ENCODE data around the gene CACNA2D3.

Gene CACNA2D3

GRCh38 chr3:54273791-54274190 is 151.4 kb downstream of the CACNA2D3 start:
- no peak for DNase-seq (ENCODE audit: low read depth, low spot score)

- DNase-seq (ENCODE audit: low read depth, low spot score), result no peak
Observed at GRCh38 chr3:54274607-54275006, 152.3 kb downstream of the CACNA2D3 start.

GRCh38 chr3:54279005-54279583 is 156.7 kb downstream of the CACNA2D3 start:
- DNase-seq (ENCODE audit: low read depth, low spot score), result no peak

- no peak for DNase-seq (ENCODE audit: low read depth, low spot score)
Observed at GRCh38 chr3:54283470-54283869, 161.1 kb downstream of the CACNA2D3 start.

- no peak for DNase-seq (ENCODE audit: low read depth, low spot score)
Observed at GRCh38 chr3:54294214-54294613, 171.9 kb downstream of the CACNA2D3 start.

- no peak for DNase-seq (ENCODE audit: low read depth, low spot score)
Observed at GRCh38 chr3:54296531-54296930, 174.2 kb downstream of the CACNA2D3 start.

- DNase-seq (ENCODE audit: low read depth, low spot score), result no peak
Observed at GRCh38 chr3:54299169-54299935, 177.0 kb downstream of the CACNA2D3 start.

GRCh38 chr3:54303517-54304375 is 181.4 kb downstream of the CACNA2D3 start:
- DNase-seq (ENCODE audit: low read depth, low spot score), result no peak

- DNase-seq (ENCODE audit: low read depth, low spot score), result no peak
Observed at GRCh38 chr3:54304877-54305276, 182.5 kb downstream of the CACNA2D3 start.

GRCh38 chr3:54305409-54306099 is 183.2 kb downstream of the CACNA2D3 start:
- DNase-seq (ENCODE audit: low read depth, low spot score), result no peak

GRCh38 chr3:54307566-54308180 is 185.3 kb downstream of the CACNA2D3 start:
- DNase-seq (ENCODE audit: low read depth, low spot score), result no peak

- no peak for DNase-seq (ENCODE audit: low read depth, low spot score)
Observed at GRCh38 chr3:54309601-54310000, 187.2 kb downstream of the CACNA2D3 start.

- DNase-seq (ENCODE audit: low read depth, low spot score), result no peak
Observed at GRCh38 chr3:54311211-54311747, 188.9 kb downstream of the CACNA2D3 start.

- DNase-seq (ENCODE audit: low read depth, low spot score), result no peak
Observed at GRCh38 chr3:54312156-54312899, 190.0 kb downstream of the CACNA2D3 start.

GRCh38 chr3:54313418-54313817 is 191.1 kb downstream of the CACNA2D3 start:
- DNase-seq (ENCODE audit: low read depth, low spot score), result no peak

GRCh38 chr3:54321520-54321919 is 199.2 kb downstream of the CACNA2D3 start:
- DNase-seq (ENCODE audit: low read depth, low spot score), result no peak

- DNase-seq (ENCODE audit: low read depth, low spot score), result no peak
Observed at GRCh38 chr3:54322354-54322753, 200.0 kb downstream of the CACNA2D3 start.

- no peak for DNase-seq (ENCODE audit: low read depth, low spot score)
Observed at GRCh38 chr3:54324103-54324502, 201.8 kb downstream of the CACNA2D3 start.

GRCh38 chr3:54326951-54327350 is 204.6 kb downstream of the CACNA2D3 start:
- no peak for DNase-seq (ENCODE audit: low read depth, low spot score)

GRCh38 chr3:54331341-54331740 is 209.0 kb downstream of the CACNA2D3 start:
- no peak for DNase-seq (ENCODE audit: low read depth, low spot score)
